HFF-Myc (cell line): ENCODE measurements around the gene SH3RF2.

Source experiments
- DNase-seq: peaks from one replicate; pipeline ENCODE4 v3.0.0-alpha.2; 2011; ENCODE audit warnings: low read depth; ENCODE audit errors: extremely low read depth
- H3K4me3 ChIP-seq: replicated peaks from 2 replicates; pipeline ENCODE4 v1.5.1; 2011; ENCODE audit warnings: low read depth, mild to moderate bottlenecking, control low read depth, low read length
- CTCF ChIP-seq: IDR thresholded peaks from 2 replicates; pipeline ENCODE4 v1.5.1; 2012; ENCODE audit warnings: mild to moderate bottlenecking, low read depth, low read length, control low read depth; ENCODE audit errors: missing control alignments

The SH3RF2 gene

DNA sequence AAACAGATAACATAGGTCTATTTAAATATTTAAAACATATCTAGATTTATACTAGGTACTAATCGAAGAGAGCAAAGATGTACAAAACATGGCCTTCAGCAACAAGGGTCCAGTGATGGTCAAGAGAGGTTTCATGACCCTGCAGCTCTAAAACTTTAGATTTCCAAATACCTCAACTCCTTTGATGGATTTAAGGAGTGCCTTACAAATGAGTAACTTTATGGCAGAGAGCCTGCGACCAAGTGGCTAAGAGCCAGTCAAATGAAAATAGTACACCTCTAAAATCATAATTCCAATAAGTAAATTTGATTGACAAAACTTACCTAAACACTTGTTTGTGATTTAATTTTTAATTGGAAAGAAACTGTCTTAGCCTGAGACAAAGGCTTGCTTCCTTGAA lies 4.7 kb upstream of the SH3RF2 start:
- H3K4me3 ChIP-seq: no peak overlapping the region
- DNase-seq: no peak
- no peak for TF ChIP-seq CTCF

- TF ChIP-seq CTCF: no peak
- DNase-seq: no peak
These were observed 2.1 kb upstream of the SH3RF2 start for GRCh38 chr5:145934276-145934675.

DNA sequence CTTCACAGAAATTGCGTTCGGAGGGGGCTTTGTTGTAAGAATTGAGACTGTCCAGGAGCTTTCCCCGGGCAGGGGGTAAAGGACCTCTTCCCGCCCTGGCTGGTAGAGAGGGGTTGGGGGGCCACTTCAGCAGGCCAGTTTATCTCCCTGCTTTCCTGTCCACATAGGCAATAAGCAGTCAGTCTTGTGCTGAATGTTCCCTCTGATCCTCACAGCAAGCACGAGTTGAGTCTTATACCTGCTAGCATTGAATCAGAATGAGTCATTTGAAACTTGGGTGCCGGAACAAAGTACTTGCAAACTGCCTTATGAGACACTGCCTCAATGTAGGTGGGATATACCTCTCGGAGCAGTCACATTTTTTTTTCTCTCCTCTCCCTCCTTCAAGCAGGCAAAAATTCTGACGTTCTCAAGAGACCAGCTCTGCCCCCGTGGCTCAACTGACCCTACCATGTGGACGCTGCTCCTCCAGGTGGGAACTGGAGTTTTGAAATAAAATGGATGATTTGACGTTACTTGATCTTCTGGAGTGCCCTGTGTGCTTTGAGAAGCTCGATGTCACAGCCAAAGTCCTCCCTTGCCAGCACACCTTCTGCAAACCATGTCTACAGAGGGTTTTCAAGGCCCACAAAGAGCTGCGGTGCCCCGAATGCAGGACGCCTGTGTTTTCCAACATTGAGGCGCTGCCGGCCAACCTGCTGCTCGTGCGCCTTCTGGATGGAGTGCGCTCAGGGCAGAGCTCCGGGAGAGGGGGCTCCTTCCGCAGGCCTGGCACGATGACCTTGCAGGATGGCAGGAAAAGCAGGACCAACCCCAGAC lies 1.3 kb downstream of the SH3RF2 start:
- no peak overlapping the region for H3K4me3 ChIP-seq
- DNase-seq: no peak
- no peak for TF ChIP-seq CTCF

More at GRCh38 chr5:145934276-145934675, 2.1 kb upstream of the SH3RF2 start:
- no peak overlapping the region for H3K4me3 ChIP-seq

DNA sequence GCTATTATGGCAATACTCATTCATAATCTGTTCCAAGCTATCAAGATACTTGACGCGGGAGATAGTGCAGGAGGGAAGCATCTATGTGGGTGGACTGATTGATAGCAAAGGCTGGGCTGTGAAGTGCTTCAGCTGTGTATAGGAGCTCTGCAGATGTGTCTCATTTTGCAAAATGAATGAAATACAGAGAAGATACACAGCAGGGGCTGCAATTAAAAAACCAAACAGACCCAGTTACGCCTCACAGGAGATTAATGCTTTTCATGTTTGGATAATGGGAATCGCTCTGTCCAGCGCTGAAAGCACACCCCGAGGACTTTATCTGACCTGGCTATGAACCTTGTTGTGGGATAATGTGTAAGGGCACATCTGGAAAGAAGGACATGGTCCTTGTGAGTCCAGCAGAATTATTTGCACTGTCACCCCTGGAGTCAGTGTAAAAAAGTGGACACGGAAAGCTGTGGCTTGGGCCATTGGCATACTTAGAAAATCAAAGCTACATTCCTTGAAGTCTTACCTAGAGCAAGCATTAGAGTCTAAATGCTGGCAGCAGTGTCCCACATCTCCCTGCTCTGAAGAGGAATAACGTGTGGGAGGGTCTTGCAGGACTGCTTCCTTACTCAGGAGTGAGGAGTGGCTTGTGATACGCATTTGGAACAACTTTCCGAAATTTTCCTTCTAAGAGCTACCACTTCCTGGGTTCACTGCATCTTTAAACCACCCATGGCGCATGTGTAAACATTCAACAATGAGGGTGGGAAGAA lies 2.6 kb downstream of the SH3RF2 start:
- no peak for TF ChIP-seq CTCF
- DNase-seq: no peak
- H3K4me3 ChIP-seq: no peak overlapping the region

DNA sequence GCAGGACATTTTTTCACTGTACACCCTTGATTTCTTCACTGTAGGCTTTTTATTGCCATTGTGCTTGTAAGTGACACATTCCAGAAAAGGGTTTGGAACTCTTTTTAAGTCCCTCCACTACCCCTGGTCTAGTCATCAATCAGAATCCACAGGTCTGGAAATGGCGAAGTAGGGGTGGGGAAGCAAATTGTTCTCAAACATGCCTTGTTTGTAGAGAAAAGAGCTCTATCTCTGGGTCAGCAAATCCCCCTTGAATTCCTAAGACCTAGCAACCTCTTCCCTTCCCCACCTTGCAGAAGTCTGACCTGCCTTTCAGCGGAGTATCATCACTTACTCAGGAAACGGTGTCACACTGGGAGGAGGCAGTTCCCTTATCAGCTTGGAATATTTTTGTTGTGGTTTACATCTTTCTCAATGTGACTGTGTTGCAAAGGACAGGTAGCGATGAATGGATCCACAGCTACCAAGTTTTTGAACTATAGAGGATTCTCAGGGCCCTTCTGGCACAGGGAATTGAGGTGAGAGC lies 3.2 kb downstream of the SH3RF2 start:
- no peak for TF ChIP-seq CTCF
- no peak for DNase-seq
- no peak overlapping the region for H3K4me3 ChIP-seq

DNA sequence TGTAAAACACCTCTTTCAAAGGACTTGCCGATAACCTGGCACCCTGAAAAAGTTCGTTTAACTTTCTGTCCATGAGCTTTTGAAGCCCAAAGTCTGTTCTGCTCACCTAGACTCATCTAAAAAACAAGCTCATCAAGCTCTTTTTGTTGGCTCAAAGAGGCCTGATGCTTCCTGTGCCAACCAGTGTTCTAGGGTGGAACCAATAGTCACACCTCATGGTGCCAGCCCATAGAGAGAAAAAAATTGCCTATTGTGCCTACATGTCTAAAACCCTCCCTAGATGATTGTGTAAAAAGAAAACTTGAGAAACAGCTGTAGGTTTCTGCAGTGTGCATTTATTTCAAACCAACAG lies 4.7 kb downstream of the SH3RF2 start:
- no peak overlapping the region for H3K4me3 ChIP-seq
- DNase-seq: no peak
- no peak for TF ChIP-seq CTCF
